GM19351 (cell line): ENCODE measurements around the gene CYP3A4.
"Not testable (repeated sequence)": the region's sequence is repeated elsewhere in the genome, so short reads cannot be mapped to it uniquely, and the experiment has no call there.

Source experiments
- ATAC-seq: cut with Tn5 transposase; IDR thresholded peaks from one replicate; pipeline ENCODE4 v1.9.1; 2021; ENCODE audit warnings: mild to moderate bottlenecking, moderate library complexity; ENCODE audit not compliant: unreplicated experiment

The CYP3A4 gene

DNA sequence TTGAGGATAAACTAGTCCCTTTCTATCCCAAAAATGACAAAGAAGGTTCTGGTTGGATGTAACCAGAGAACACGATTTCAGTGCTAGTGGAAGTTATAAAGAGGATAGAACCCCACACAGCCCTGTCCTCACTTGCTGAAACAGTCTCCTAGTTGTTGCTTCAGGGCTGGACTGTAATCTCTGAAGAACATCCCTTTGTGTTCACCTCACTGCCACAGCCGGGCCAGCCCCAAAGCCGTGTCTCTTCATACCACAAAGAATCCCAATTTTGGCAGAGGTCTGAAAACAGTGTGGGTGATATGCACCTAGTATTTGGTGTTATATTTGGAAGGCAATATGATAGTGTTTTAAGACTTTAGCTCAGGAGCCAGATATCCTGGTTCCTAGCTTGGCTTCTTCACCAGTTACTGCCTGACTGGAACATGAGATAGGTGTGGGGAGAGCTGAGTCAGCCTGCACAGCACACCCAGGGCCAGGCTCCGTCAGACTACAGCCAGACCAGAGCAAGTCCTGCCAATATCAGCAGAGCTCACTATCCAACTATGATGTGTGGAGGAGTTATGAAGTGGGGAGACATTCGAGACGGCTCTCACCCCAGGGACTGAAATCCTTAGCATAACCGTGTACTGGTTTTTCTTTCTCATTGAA lies 21.2 kb downstream of the CYP3A4 start:
- ATAC-seq: no peak

DNA sequence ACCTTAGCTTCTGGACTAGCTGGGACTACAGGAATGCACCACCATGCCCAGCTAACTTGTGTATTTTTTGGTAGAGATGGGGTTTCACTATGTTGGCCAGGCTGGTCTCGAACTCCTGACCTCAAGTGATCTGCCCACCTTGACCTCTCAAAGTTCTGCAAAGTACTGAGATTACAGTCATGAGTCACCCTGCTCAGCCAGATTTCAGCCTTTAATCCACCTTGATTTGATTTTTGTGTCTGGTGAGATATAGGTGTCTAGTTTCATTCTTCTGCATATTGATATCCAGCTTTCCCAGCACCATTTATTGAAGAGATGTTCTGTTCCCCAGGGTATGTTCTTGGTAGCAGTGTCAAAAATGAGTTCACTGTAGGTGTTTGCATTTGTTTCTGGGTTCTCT lies 28.9 kb downstream of the CYP3A4 start:
- no peak for ATAC-seq

DNA sequence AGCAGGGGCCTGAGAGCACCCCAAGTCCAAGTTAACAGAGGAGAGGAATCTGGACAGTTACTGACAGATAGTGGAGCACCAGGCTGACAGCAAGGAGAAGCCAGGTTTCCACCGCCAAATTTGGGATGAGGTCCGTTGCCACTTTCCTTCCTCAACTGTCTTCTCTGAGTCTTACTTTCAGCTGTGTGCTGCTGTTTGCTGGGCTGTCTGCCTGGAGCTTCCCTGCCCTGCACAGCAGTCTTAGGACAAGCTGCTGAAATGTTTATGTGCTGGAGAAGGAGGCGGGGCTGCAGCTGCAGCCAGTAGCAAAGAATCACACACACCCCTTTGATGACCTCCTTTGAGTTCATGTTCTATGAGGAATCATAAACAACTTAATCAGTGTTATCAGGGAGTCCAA lies 31.6 kb downstream of the CYP3A4 start:
- ATAC-seq: no peak

- ATAC-seq: not testable (repeated sequence)
Observed at GRCh38 chr7:99751322-99752052, 32.5 kb downstream of the CYP3A4 start.

- ATAC-seq: no peak
Observed at GRCh38 chr7:99748846-99749579, 35.0 kb downstream of the CYP3A4 start.

GRCh38 chr7:99746915-99747314 lies 37.1 kb downstream of the CYP3A4 start:
- not testable (repeated sequence) for ATAC-seq

- ATAC-seq: not testable (repeated sequence)
Observed at GRCh38 chr7:99745395-99745794, 38.6 kb downstream of the CYP3A4 start.

- no peak for ATAC-seq
Observed at GRCh38 chr7:99742737-99743394, 41.1 kb downstream of the CYP3A4 start.

DNA sequence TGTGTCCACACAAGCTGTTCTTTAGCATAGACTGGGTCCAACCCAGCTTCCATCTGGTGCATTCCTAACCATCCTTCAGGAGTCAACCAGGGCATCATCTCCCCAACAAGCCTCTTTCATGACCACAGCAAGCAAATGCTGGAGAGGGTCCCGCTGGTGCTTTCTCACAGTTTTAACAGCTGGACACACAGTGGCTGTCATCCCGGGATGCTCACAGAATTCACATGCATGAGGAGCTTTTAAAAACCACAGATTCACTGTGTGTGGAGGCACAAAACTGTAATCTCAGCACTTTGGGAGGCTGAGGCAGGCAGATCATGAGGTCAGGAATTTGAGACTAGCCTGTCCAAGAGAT lies 42.6 kb downstream of the CYP3A4 start:
- no peak for ATAC-seq

GRCh38 chr7:99740573-99741440 lies 43.2 kb downstream of the CYP3A4 start:
- ATAC-seq: no peak

- no peak for ATAC-seq
Observed at GRCh38 chr7:99739699-99740572, 44.0 kb downstream of the CYP3A4 start.

GRCh38 chr7:99737726-99738125 lies 46.3 kb downstream of the CYP3A4 start:
- no peak for ATAC-seq

GRCh38 chr7:99736667-99737066 lies 47.3 kb downstream of the CYP3A4 start:
- ATAC-seq: not testable (repeated sequence)

- no peak for ATAC-seq
Observed at GRCh38 chr7:99734987-99735386, 49.0 kb downstream of the CYP3A4 start, which contains the start of gene CYP3A7. Gene CYP3A7 (minus strand): TSS chr7:99735196. CDS start chr7:99735093, 103 bp downstream.

DNA sequence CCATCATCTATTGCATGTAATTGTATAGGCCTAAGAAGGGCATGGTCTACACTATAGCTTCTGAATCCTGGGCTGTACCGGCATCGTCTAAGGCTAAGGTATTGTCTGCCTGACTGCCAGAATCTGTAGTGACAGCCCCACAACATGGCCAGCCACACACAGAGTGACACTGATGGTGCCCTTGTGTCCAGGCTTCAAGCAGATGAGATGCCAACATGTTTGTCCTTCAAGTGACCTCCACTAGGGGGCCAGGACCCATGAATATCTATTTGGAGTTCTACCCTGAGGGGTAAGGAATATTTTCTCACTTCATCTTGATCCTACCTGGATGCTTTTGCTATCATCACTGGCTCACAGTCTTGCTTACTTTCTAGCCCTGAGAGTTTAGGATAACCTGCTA lies 50.5 kb downstream of the CYP3A4 start:
- ATAC-seq: no peak

DNA sequence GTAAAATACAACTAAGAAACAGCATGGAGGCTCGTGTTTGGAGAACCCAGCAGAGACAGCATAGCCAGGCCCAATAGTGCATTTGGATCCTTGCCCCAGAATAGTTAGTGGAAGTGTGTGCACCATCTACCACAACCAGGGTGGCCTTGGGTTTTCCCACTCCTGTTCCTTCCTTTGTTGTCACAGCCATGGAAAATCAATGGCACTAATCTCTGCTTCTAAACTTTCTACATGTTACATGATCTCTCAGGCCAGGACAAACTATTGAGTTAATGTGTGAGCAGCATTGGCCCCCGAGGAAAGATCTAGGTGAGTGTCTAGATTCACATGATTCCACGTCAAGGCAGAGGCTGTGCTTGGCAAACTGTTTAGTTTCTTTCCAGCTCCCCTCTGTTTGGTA lies 51.0 kb downstream of the CYP3A4 start:
- ATAC-seq: no peak

DNA sequence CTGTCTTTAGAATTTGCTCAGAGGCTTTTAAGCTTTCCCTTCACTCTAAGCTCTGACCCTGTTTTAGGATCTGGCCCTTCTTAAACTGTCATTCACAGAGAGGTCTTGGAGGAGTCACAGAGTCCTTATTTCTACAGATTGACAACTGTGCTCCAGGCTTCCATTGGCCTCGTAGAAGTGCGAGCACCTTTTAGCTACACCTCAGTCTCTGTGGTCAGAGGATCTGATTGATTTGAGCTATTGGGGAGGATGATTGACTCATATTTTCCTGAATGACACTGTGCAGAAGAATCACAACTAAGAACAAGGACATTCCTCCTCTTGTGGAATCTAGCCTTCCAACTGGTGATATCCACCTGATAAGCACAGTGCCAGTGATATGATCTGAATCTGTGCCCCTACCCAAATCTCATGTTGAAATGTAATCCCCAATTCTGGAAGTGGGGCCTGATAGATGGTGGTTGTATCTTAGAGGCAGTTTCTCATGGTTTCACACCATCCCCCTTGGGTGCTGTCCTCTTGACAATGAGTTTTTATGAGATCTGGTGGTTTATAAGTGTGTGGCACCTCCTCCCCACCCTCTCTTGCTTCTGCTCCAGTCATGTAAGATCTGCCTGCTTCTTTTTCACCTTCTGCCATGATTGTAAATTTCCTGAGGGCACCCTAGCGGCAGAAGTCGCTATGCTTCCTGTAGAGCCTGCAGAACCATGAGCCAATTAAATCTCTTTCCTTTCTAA lies 52.2 kb downstream of the CYP3A4 start:
- ATAC-seq: no peak

DNA sequence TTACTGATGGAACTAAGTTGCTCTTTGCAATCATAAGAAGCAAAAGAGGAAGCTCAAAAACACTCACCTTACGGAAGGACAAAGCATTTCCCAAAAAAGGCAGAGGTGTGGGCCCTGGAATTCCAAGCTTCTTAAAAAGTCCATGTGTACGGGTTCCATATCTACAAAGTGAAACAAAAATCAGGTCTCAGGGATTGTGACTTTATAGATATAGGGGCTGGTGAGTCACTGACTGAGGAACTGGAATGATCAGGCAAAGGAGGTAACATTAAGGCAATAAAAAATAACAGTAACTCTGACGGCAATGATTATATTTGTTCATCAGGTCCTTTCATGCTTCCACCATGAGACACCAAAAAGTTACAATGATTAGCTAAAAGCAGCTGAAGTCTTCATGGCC lies 53.0 kb downstream of the CYP3A4 start:
- ATAC-seq: no peak
